Gastrocnemius medialis (tissue), 4 donors: ENCODE measurements around the gene SLC38A6. TPM values are rescaled to one million over a fixed set of nuclear protein-coding genes. Genes with fewer than 3 reads are reported as not detected.

ENCODE experiments used
- ATAC-seq, 2 donors: fragments of 150-250 bp; one replicate each; pipeline ENCODE4 v1.9.1; 2016
- DNase-seq, 2 donors: peaks; one replicate each; pipeline ENCODE4 v3.0.0-alpha.2; 2019
- H3K27ac ChIP-seq, 4 donors: fragments of 200-600 bp; sonication (generic); 1 replicate in 1 of 4; 2 replicates in 3 of 4; pipeline ENCODE4 v1.5.1; 2016 to 2018; ENCODE audit warnings: mild to moderate bottlenecking in 2 of 4, moderate library complexity in 1 of 4
- H3K27me3 ChIP-seq, 3 donors: fragments of 200-600 bp; sonication (generic) in 2 of 3; 1 replicate in 1 of 3; 2 replicates in 2 of 3; pipeline versions ENCODE4 v1.5.1 to v1.6.0; 2016 to 2019; ENCODE audit warnings: mild to moderate bottlenecking in 1 of 3, moderate library complexity in 1 of 3
- H3K36me3 ChIP-seq, 2 donors: fragments of 200-600 bp; sonication (generic) in 1 of 2; one replicate each; pipeline ENCODE4 v1.5.1; 2017 to 2018
- H3K4me1 ChIP-seq, 2 donors: fragments of 200-600 bp; sonication (generic) in 1 of 2; one replicate each; pipeline ENCODE4 v1.5.1; 2016 to 2017; ENCODE audit warnings: mild to moderate bottlenecking in 2 of 2
- H3K4me3 ChIP-seq, 4 donors: fragments of 200-600 bp; sonication (generic) in 3 of 4; 1 replicate in 1 of 4; 2 replicates in 3 of 4; pipeline ENCODE4 v1.5.1; 2016 to 2019; ENCODE audit warnings: mild to moderate bottlenecking in 2 of 4
- H3K9me3 ChIP-seq, 3 donors: fragments of 200-600 bp; sonication (generic) in 2 of 3; 1 replicate in 1 of 3; 2 replicates in 2 of 3; pipeline ENCODE4 v1.5.1; 2016 to 2019
- CTCF ChIP-seq, 5 experiments: fragments of 450-650 bp in 3 of 5; fragments of 200-600 bp in 2 of 5; sonication (generic) in 2 of 5; IDR thresholded peaks in 4 of 5; conservative IDR thresholded peaks in 1 of 5; 1 replicate in 4 of 5; 2 replicates in 1 of 5; pipeline ENCODE4 v1.5.1; 2016 to 2019; ENCODE audit warnings: antibody characterized with exemption in 5 of 5, mild to moderate bottlenecking in 3 of 5, moderate library complexity in 3 of 5
- POLR2A ChIP-seq, 2 donors: fragments of 450-650 bp; IDR thresholded peaks; one replicate each; pipeline ENCODE4 v1.6.1; 2017; ENCODE audit warnings: antibody characterized with exemption in 2 of 2, mild to moderate bottlenecking in 2 of 2, moderate library complexity in 2 of 2
- in situ Hi-C, 4 donors: fragments of 200-750 bp; cut with MboI; loops; one replicate each; pipeline versions ENCODE4 v1.15.0 to v1.8.0; 2017; ENCODE audit warnings: low sequenced_read_pairs in 4 of 4
- intact Hi-C: fragments of 100-400 bp; cut with DNase I; formaldehyde crosslinking; loops from one replicate; pipeline ENCODE4 v1.15.1; 2023; ENCODE audit warnings: low total_unique reads
- total RNA-seq, 4 donors: library from RNA; depleted of rRNA; stranded (reverse); fragments of >200 nt; gene quantifications; one replicate each; pipeline versions ENCODE4 v1.1.0 to v1.2.3, GENCODE V29; 2016

SLC38A6 gene
- 10 to 100 TPM in 1 of 4 donors, 1 to 10 TPM in 3; 4.0 to 22.6 (median 7.0) TPM for total RNA-seq

- Histone ChIP-seq H3K27ac (peak within 1 kb of the TSS; percentile 88 to 95 (median 90)), H3K4me1 (peaks cover 56 to 57% of the 10 kb centered on the region in 2 donors), H3K27me3 (no peaks in the 10 kb centered on the region), H3K4me3 (peak within 1 kb of the TSS; percentile 69 to 90 (median 83)), H3K9me3 (no peaks in the 10 kb centered on the region), H3K36me3 (peaks cover 0 to 12% of the 10 kb centered on the region in 2 donors)
- intact Hi-C loops, result loop anchor here (2.0 to 5.0 kb wide), 5 partner anchors 119 to 334 kb away; partner anchors contain the start of genes MNAT1, SIX1 and SIX4
- ATAC-seq (peak; percentile 86 to 92), DNase-seq (peak; percentile 92 to 94)
- peak; percentile 48 to 58 for TF ChIP-seq POLR2A (IDR thresholded peaks at IDR 0.05)
- TF ChIP-seq CTCF (IDR thresholded peaks at IDR 0.05 in 4 of 5, conservative IDR thresholded peaks at IDR 0.05 in 1 of 5), result peak in 1 of 5 experiments; percentile 30
- in situ Hi-C loops, result loop anchor here in 1 of 4 donors (10.0 to 25.0 kb wide), 2 partner anchors 266 to 344 kb away; partner anchors contain the start of gene SIX1
Measured at GRCh38 chr14:60980811-60981632, at the start of gene SLC38A6, which contains the start of gene TRMT5. SLC38A6 (plus strand) TSS chr14:60981245; CDS start chr14:60981278, 33 bp downstream. TRMT5 (minus strand) TSS chr14:60981079; CDS start chr14:60980973, 106 bp downstream.

- Histone ChIP-seq H3K4me1 (peaks cover 16 to 23% of the 10 kb centered on the region in 2 donors), H3K4me3 (no peak overlapping the region), H3K27me3 (no peaks in the 10 kb centered on the region), H3K27ac (no peak overlapping the region), H3K36me3 (no peaks in the 10 kb centered on the region), H3K9me3 (no peaks in the 10 kb centered on the region)
- DNase-seq (no peak), ATAC-seq (no peak)
- no peak for TF ChIP-seq POLR2A (IDR thresholded peaks at IDR 0.05)
- no peak for TF ChIP-seq CTCF (IDR thresholded peaks at IDR 0.05 in 4 of 5, conservative IDR thresholded peaks at IDR 0.05 in 1 of 5)
- intact Hi-C loops (no loop called here), in situ Hi-C loops (no loop called here)
Measured at GRCh38 chr14:60933920-60934655, 47.0 kb upstream of the SLC38A6 start.

GRCh38 chr14:60935319-60935718 lies 45.7 kb upstream of the SLC38A6 start:
- intact Hi-C loops, result no loop called here
- H3K27ac ChIP-seq, result no peak overlapping the region
- no peaks in the 10 kb centered on the region for H3K27me3 ChIP-seq
- no peak overlapping the region for H3K4me3 ChIP-seq
- TF ChIP-seq CTCF (IDR thresholded peaks at IDR 0.05 in 4 of 5, conservative IDR thresholded peaks at IDR 0.05 in 1 of 5), result no peak
- no peak for TF ChIP-seq POLR2A (IDR thresholded peaks at IDR 0.05)
- no peaks in the 10 kb centered on the region for H3K36me3 ChIP-seq
- H3K4me1 ChIP-seq, result peaks cover 15 to 21% of the 10 kb centered on the region in 2 donors
- ATAC-seq (no peak), DNase-seq (no peak)
- in situ Hi-C loops, result no loop called here
- H3K9me3 ChIP-seq, result no peaks in the 10 kb centered on the region

GRCh38 chr14:60943637-60944032 lies 37.4 kb upstream of the SLC38A6 start:
- H3K9me3 ChIP-seq, result no peaks in the 10 kb centered on the region
- intact Hi-C loops (loop anchor here (10.0 kb wide), 1 partner anchor 241 kb away; no protein-coding TSS in a partner anchor), in situ Hi-C loops (no loop called here)
- H3K4me3 ChIP-seq, result no peak overlapping the region
- peaks cover 40 to 42% of the 10 kb centered on the region in 2 donors for H3K4me1 ChIP-seq
- no peaks in the 10 kb centered on the region for H3K27me3 ChIP-seq
- DNase-seq (no peak), ATAC-seq (no peak)
- H3K27ac ChIP-seq, result peak overlapping the region; percentile 41 to 75 (median 64)
- no peaks in the 10 kb centered on the region for H3K36me3 ChIP-seq
- TF ChIP-seq POLR2A (IDR thresholded peaks at IDR 0.05), result no peak
- no peak for TF ChIP-seq CTCF (IDR thresholded peaks at IDR 0.05 in 4 of 5, conservative IDR thresholded peaks at IDR 0.05 in 1 of 5)
